ENCODE data around the gene MAS1. TPM values are rescaled to one million over a fixed set of nuclear protein-coding genes. Genes with fewer than 3 reads are reported as not detected.
"Not testable (repeated sequence)": the region's sequence is repeated elsewhere in the genome, so short reads cannot be mapped to it uniquely, and the experiment has no call there.

The MAS1 gene
- polyA plus RNA-seq, 1 experiment: not detected

- Histone ChIP-seq H3K27me3 (ENCODE audit: control insufficient read depth, insufficient read depth, low read length) (peaks cover 1% of the 10 kb centered on the region; the same call in 1 of the 2 replicates), H3K4me3 (ENCODE audit: low read depth, low read length) (no peak overlapping the region), H3K36me3 (ENCODE audit: control insufficient read depth, insufficient read depth, low read length) (no peaks in the 10 kb centered on the region)
- POLR2A ChIA-PET: no interaction called here
- no peak for TF ChIP-seq CTCF (IDR thresholded peaks at IDR 0.05; ENCODE audit: insufficient read depth, low read depth, low read length)
- CTCF ChIA-PET: interaction anchor here (0.9 kb wide), 1 partner anchor 147 kb away, joined by 3 read pairs; no protein-coding TSS in a partner anchor
- no peak for DNase-seq (ENCODE audit: low read depth)
These were observed 28.3 kb downstream of the MAS1 start for GRCh38 chr6:159919011-159919511.

DNA sequence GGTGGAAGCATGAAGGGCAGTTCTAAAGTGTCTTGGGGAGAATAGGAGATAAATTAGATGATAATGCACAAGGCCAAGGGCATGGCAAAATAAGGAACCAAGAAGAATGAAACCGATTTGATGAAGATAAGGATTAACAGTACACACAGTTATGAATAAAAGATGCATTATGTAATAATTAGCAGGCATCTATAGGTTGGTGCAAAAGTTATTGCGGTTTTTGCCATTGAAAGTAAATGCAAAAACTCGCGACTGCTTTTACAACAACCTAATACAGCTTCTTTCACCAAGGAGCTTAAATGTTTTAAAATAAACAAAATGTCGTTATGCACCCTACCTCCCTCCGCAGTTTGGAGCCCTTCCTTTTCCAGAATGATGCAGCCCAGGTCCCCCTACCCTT lies 29.0 kb downstream of the MAS1 start:
- H3K27me3 ChIP-seq (ENCODE audit: control insufficient read depth, insufficient read depth, low read length): peaks cover 4% of the 10 kb centered on the region
- CTCF ChIA-PET: no interaction called here
- POLR2A ChIA-PET: no interaction called here
- H3K4me3 ChIP-seq (ENCODE audit: low read depth, low read length): no peak overlapping the region
- no peak for TF ChIP-seq CTCF (IDR thresholded peaks at IDR 0.05; ENCODE audit: insufficient read depth, low read depth, low read length)
- DNase-seq (ENCODE audit: low read depth): no peak
- no peaks in the 10 kb centered on the region for H3K36me3 ChIP-seq (ENCODE audit: control insufficient read depth, insufficient read depth, low read length)

GRCh38 chr6:159924150-159924549 lies 33.4 kb downstream of the MAS1 start:
- DNase-seq (ENCODE audit: low read depth); H3K36me3 ChIP-seq (ENCODE audit: control insufficient read depth, insufficient read depth, low read length); H3K4me3 ChIP-seq (ENCODE audit: low read depth, low read length); H3K27me3 ChIP-seq (ENCODE audit: control insufficient read depth, insufficient read depth, low read length); POLR2A ChIA-PET: not testable (repeated sequence)
- CTCF ChIA-PET: interaction anchor here (0.6 kb wide), 1 partner anchor 295 kb away, joined by 3 read pairs; no protein-coding TSS in a partner anchor

- Histone ChIP-seq H3K27me3 (ENCODE audit: control insufficient read depth, insufficient read depth, low read length) (peaks cover 3% of the 10 kb centered on the region), H3K36me3 (ENCODE audit: control insufficient read depth, insufficient read depth, low read length) (no peaks in the 10 kb centered on the region), H3K4me3 (ENCODE audit: low read depth, low read length) (no peak overlapping the region)
- no peak for TF ChIP-seq CTCF (IDR thresholded peaks at IDR 0.05; ENCODE audit: insufficient read depth, low read depth, low read length)
- ChIA-PET POLR2A (no interaction called here), CTCF (interaction anchor here (1.4 kb wide), 1 partner anchor 9 kb away, joined by 4 read pairs; no protein-coding TSS in a partner anchor)
- no peak for DNase-seq (ENCODE audit: low read depth)
These were observed 35.9 kb downstream of the MAS1 start for GRCh38 chr6:159926542-159927203.

DNA sequence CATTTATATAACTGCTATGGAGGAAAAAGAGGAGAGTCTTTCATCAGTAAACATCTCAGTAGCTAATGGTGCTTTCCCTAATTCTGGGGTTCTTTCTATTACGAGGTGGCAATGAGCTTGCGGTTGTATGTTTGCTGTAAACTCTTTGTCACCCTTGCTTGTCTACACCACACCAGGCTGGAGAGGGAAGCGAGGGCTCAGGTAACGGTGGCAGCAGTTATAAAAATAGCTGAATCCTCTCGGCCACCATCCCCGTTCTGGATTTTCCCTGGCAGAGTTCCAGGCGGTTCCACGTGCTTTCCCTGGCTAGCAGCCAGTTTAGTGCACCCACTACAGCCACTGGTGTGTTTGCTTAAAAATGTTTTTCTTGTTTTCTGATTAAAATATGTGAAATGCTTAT lies 39.0 kb downstream of the MAS1 start:
- ChIA-PET POLR2A (no interaction called here), CTCF (interaction anchor here (0.7 to 1.9 kb wide), 2 partner anchors 11 to 13 kb away, joined by 3 to 8 read pairs; no protein-coding TSS in a partner anchor)
- Histone ChIP-seq H3K4me3 (ENCODE audit: low read depth, low read length) (no peak overlapping the region), H3K36me3 (ENCODE audit: control insufficient read depth, insufficient read depth, low read length) (no peaks in the 10 kb centered on the region), H3K27me3 (ENCODE audit: control insufficient read depth, insufficient read depth, low read length) (no peaks in the 10 kb centered on the region; the same call in 1 of the 2 replicates)
- TF ChIP-seq CTCF (IDR thresholded peaks at IDR 0.05; ENCODE audit: insufficient read depth, low read depth, low read length): no peak
- DNase-seq (ENCODE audit: low read depth): no peak
